ENCODE measurements around the gene RDH12. TPM values are rescaled to one million over a fixed set of nuclear protein-coding genes. Genes with fewer than 3 reads are reported as not detected.

Gene RDH12
- total and polyA plus RNA-seq, 9 of the 15 experiments (the other 6 are each of a cell fraction or from before 2014, with no cell fraction given): 0.03 to 0.29 (median 0.07) TPM; not detected in 2

GRCh38 chr14:67721875-67722274 lies 20.2 kb downstream of the RDH12 start:
- peak overlapping the region; percentile 55; the same call in 1 of the 2 replicates for H2AFZ ChIP-seq (ENCODE audit: low read depth, low read length)
- H3K4me1 ChIP-seq (replicated peaks in 1 of 2; ENCODE audit: control insufficient read depth in 2 of 2, insufficient read depth in 2 of 2, low read length in 2 of 2): peaks cover 0 to 3% of the 10 kb centered on the region in 2 experiments; a peak in 2 of 5 replicates
- H3K9me3 ChIP-seq (replicated peaks; ENCODE audit: control insufficient read depth, insufficient read depth, low read depth, low read length): no peaks in the 10 kb centered on the region
- no peaks in the 10 kb centered on the region for H3K36me3 ChIP-seq (ENCODE audit: control insufficient read depth, insufficient read depth, low read length)
- no peak overlapping the region for H3K4me3 ChIP-seq
- ChIA-PET CTCF (ENCODE audit: low intra/inter-chr PET ratio) (no interaction called here), POLR2A (interaction anchor here (0.8 kb wide), 1 partner anchor 17 kb away, joined by 3 read pairs; no protein-coding TSS in a partner anchor)
- FAIRE-seq (no peak), DNase-seq (ENCODE audit: extremely low read depth in 1 of 4, low spot score in 3 of 4) (no peak), ATAC-seq (0 out of 3 replicates have a peak, but pooled peaks have one; percentile 20)
- no TSS peak for BruUV-seq (replicated peaks)
- H3K9me1 ChIP-seq (ENCODE audit: control insufficient read depth, insufficient read depth, low read length): no peaks in the 10 kb centered on the region
- no peak overlapping the region for H3K4me2 ChIP-seq (ENCODE audit: insufficient read depth, low read length)
- H3K27ac ChIP-seq (ENCODE audit: extremely low read depth, low read depth, low read length): no peak overlapping the region
- in situ Hi-C loops (cut with MboI): no loop called here
- no peak overlapping the region for H3K9ac ChIP-seq (ENCODE audit: insufficient read depth in 1 of 2, low read depth in 2 of 2, low read length in 2 of 2)
- no peaks in the 10 kb centered on the region for H4K20me1 ChIP-seq (replicated peaks; ENCODE audit: control insufficient read depth, insufficient read depth, low read length)
- 34% methylated on average over 5 of the region's 5 CpGs for WGBS (ENCODE audit: insufficient coverage, low coverage, missing lambda C conversion rate)
- H3K27me3 ChIP-seq (ENCODE audit: control insufficient read depth in 2 of 2, insufficient read depth in 2 of 2, low read length in 2 of 2): no peaks in the 10 kb centered on the region; a peak in 1 of 5 replicates
- H3K79me2 ChIP-seq (ENCODE audit: control insufficient read depth, insufficient read depth, low read length): no peaks in the 10 kb centered on the region
- intact Hi-C loops (cut with micrococcal nuclease): no loop called here
- TF ChIP-seq CHD1 (IDR thresholded peaks at IDR 0.05; ENCODE audit: low read length) (no peak), RBM15 (IDR thresholded peaks at IDR 0.05; ENCODE audit: insufficient read depth, low read length) (no peak), ZNF263 (CRISPR knock-in tag; IDR thresholded peaks at IDR 0.05; ENCODE audit: borderline replicate concordance) (peak; percentile 56; the same call in 1 of the 2 replicates), ZNF23 (CRISPR knock-in tag; IDR thresholded peaks at IDR 0.05) (no peak), CTCF (IDR thresholded peaks at IDR 0.05 in 2 of 3, conservative IDR thresholded peaks at IDR 0.05 in 1 of 3; ENCODE audit: insufficient read depth in 2 of 3, low read depth in 1 of 3, low read length in 3 of 3) (no peak), ZC3H8 (IDR thresholded peaks at IDR 0.05) (no peak), C11orf30 (IDR thresholded peaks at IDR 0.05; ENCODE audit: low read depth) (peak; percentile 82), PCBP1 (IDR thresholded peaks at IDR 0.05; ENCODE audit: low read depth, low read length, poor library complexity, severe bottlenecking) (no peak), MAFG (tag; conservative IDR thresholded peaks at IDR 0.05) (peak; percentile 61; the same call in 1 of the 2 replicates), ZSCAN32 (CRISPR knock-in tag; IDR thresholded peaks at IDR 0.05) (no peak), MAFK (IDR thresholded peaks at IDR 0.05; ENCODE audit: low read length) (peak; percentile 68), ZNF316 (IDR thresholded peaks at IDR 0.05) (peak; percentile 89), ZNF398 (CRISPR knock-in tag; IDR thresholded peaks at IDR 0.05) (no peak)
- TF ChIP-seq, protein P1, sequence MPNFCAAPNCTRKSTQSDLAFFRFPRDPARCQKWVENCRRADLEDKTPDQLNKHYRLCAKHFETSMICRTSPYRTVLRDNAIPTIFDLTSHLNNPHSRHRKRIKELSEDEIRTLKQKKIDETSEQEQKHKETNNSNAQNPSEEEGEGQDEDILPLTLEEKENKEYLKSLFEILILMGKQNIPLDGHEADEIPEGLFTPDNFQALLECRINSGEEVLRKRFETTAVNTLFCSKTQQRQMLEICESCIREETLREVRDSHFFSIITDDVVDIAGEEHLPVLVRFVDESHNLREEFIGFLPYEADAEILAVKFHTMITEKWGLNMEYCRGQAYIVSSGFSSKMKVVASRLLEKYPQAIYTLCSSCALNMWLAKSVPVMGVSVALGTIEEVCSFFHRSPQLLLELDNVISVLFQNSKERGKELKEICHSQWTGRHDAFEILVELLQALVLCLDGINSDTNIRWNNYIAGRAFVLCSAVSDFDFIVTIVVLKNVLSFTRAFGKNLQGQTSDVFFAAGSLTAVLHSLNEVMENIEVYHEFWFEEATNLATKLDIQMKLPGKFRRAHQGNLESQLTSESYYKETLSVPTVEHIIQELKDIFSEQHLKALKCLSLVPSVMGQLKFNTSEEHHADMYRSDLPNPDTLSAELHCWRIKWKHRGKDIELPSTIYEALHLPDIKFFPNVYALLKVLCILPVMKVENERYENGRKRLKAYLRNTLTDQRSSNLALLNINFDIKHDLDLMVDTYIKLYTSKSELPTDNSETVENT (CRISPR knock-in tag; IDR thresholded peaks at IDR 0.05): no peak
- TF ChIP-seq, protein P2, sequence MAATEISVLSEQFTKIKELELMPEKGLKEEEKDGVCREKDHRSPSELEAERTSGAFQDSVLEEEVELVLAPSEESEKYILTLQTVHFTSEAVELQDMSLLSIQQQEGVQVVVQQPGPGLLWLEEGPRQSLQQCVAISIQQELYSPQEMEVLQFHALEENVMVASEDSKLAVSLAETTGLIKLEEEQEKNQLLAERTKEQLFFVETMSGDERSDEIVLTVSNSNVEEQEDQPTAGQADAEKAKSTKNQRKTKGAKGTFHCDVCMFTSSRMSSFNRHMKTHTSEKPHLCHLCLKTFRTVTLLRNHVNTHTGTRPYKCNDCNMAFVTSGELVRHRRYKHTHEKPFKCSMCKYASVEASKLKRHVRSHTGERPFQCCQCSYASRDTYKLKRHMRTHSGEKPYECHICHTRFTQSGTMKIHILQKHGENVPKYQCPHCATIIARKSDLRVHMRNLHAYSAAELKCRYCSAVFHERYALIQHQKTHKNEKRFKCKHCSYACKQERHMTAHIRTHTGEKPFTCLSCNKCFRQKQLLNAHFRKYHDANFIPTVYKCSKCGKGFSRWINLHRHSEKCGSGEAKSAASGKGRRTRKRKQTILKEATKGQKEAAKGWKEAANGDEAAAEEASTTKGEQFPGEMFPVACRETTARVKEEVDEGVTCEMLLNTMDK (IDR thresholded peaks at IDR 0.05; ENCODE audit: borderline replicate concordance, insufficient read depth, low read depth, low read length, poor library complexity, severe bottlenecking): no peak

Data from K562 (cell line).